DOHH2 (cell line): ENCODE data around the gene HDAC4.

Experiments
- H3F3A ChIP-seq: fragments of 200-600 bp; sonication (generic), shearing (Covaris generic); 2 replicates; pipeline ENCODE4 v1.6.0; 2016; ENCODE audit warnings: antibody characterized with exemption, mild to moderate bottlenecking; ENCODE audit not compliant: control insufficient read depth, insufficient read depth
- H3K27ac ChIP-seq: fragments of 200-600 bp; sonication (generic); 2 replicates; pipeline ENCODE4 v1.5.1; 2014; ENCODE audit warnings: low read depth, mild to moderate bottlenecking, low read length, moderate library complexity
- H3K27me3 ChIP-seq: fragments of 200-600 bp; sonication (generic); 2 replicates; pipeline ENCODE4 v1.6.1; 2014; ENCODE audit warnings: mild to moderate bottlenecking, low read length, mixed read lengths; ENCODE audit not compliant: control insufficient read depth
- H3K36me3 ChIP-seq: fragments of 200-600 bp; sonication (generic); 2 replicates; pipeline ENCODE4 v1.6.1; 2014; ENCODE audit warnings: mild to moderate bottlenecking, low read length, moderate library complexity, mixed read lengths; ENCODE audit not compliant: control insufficient read depth
- H3K4me1 ChIP-seq: fragments of 200-600 bp; sonication (generic); 2 replicates; pipeline ENCODE4 v1.6.1; 2014; ENCODE audit warnings: mild to moderate bottlenecking, low read length, mixed read lengths; ENCODE audit not compliant: control insufficient read depth
- H3K4me2 ChIP-seq: fragments of 200-600 bp; sonication (generic); 2 replicates; pipeline ENCODE4 v1.6.0; 2014; ENCODE audit warnings: mild to moderate bottlenecking, low read length, moderate library complexity
- H3K4me3 ChIP-seq: fragments of 200-600 bp; sonication (generic); 2 replicates; pipeline ENCODE4 v1.5.1; 2014; ENCODE audit warnings: mild to moderate bottlenecking, low read length, mixed read lengths
- H3K79me2 ChIP-seq: fragments of 200-600 bp; sonication (generic); 2 replicates; pipeline ENCODE4 v1.6.1; 2014; ENCODE audit warnings: mild to moderate bottlenecking, low read length, mixed read lengths; ENCODE audit not compliant: control insufficient read depth
- H3K9me2 ChIP-seq: fragments of 200-600 bp; sonication (generic); replicated peaks from 2 replicates; pipeline ENCODE4 v1.6.1; 2014; ENCODE audit warnings: mild to moderate bottlenecking, low read length, mixed read lengths; ENCODE audit not compliant: control insufficient read depth
- H3K9me3 ChIP-seq: fragments of 200-600 bp; sonication (generic); 2 replicates; pipeline ENCODE4 v1.6.1; 2014; ENCODE audit warnings: antibody characterized with exemption, low read length, mixed read lengths; ENCODE audit not compliant: control insufficient read depth, insufficient read depth
- H4K20me1 ChIP-seq: fragments of 200-600 bp; sonication (generic); 2 replicates; pipeline ENCODE4 v1.6.0; 2014; ENCODE audit warnings: low read depth, mild to moderate bottlenecking, antibody characterized with exemption, low read length, moderate library complexity; ENCODE audit not compliant: control insufficient read depth, insufficient read depth
- CTCF ChIP-seq: fragments of 200-600 bp; sonication (generic); IDR thresholded peaks from one replicate; pipeline ENCODE4 v1.5.1; 2014; ENCODE audit warnings: antibody characterized with exemption, mild to moderate bottlenecking, low read depth, low read length; ENCODE audit not compliant: poor library complexity, severe bottlenecking
- EZH2phosphoT487 ChIP-seq: fragments of 200-600 bp; sonication (generic); IDR thresholded peaks from 2 replicates; pipeline ENCODE4 v1.6.1; 2017; ENCODE audit warnings: borderline replicate concordance, mild to moderate bottlenecking, antibody characterized with exemption, low read length, moderate library complexity, mixed read lengths

The HDAC4 gene

GRCh38 chr2:239296020-239296932 is 104.5 kb downstream of the HDAC4 start:
- H4K20me1 ChIP-seq: peaks cover 51% of the 10 kb centered on the region
- no peak overlapping the region for H3K27ac ChIP-seq
- no peaks in the 10 kb centered on the region for H3K36me3 ChIP-seq
- no peaks in the 10 kb centered on the region for H3K9me2 ChIP-seq
- H3K4me1 ChIP-seq: peaks cover 24% of the 10 kb centered on the region
- no peaks in the 10 kb centered on the region for H3K9me3 ChIP-seq
- no peaks in the 10 kb centered on the region for H3K79me2 ChIP-seq
- TF ChIP-seq EZH2phosphoT487: no peak
- TF ChIP-seq CTCF: no peak
- H3K4me3 ChIP-seq: no peak overlapping the region
- no peak overlapping the region for H3K4me2 ChIP-seq
- peaks cover 13% of the 10 kb centered on the region for H3K27me3 ChIP-seq
- H3F3A ChIP-seq: no peaks in the 10 kb centered on the region

GRCh38 chr2:239295377-239296019 is 105.3 kb downstream of the HDAC4 start:
- TF ChIP-seq CTCF: no peak
- TF ChIP-seq EZH2phosphoT487: no peak
- Histone ChIP-seq H3F3A (no peaks in the 10 kb centered on the region), H3K4me2 (no peak overlapping the region), H3K36me3 (no peaks in the 10 kb centered on the region), H3K27me3 (peaks cover 13% of the 10 kb centered on the region), H3K27ac (no peak overlapping the region), H3K79me2 (no peaks in the 10 kb centered on the region), H3K9me3 (no peaks in the 10 kb centered on the region), H3K9me2 (no peaks in the 10 kb centered on the region), H3K4me3 (no peak overlapping the region), H3K4me1 (peaks cover 27% of the 10 kb centered on the region), H4K20me1 (peaks cover 55% of the 10 kb centered on the region)

- no peaks in the 10 kb centered on the region for H3K9me2 ChIP-seq
- H3F3A ChIP-seq: no peaks in the 10 kb centered on the region
- no peaks in the 10 kb centered on the region for H3K36me3 ChIP-seq
- H3K4me2 ChIP-seq: no peak overlapping the region
- H3K4me3 ChIP-seq: no peak overlapping the region
- H3K27me3 ChIP-seq: peaks cover 19% of the 10 kb centered on the region
- H3K79me2 ChIP-seq: no peaks in the 10 kb centered on the region
- TF ChIP-seq CTCF (no peak), EZH2phosphoT487 (no peak)
- peaks cover 58% of the 10 kb centered on the region for H4K20me1 ChIP-seq
- peaks cover 27% of the 10 kb centered on the region for H3K4me1 ChIP-seq
- H3K27ac ChIP-seq: no peak overlapping the region
- H3K9me3 ChIP-seq: no peaks in the 10 kb centered on the region
Observed at GRCh38 chr2:239294571-239295054, 106.2 kb downstream of the HDAC4 start.
